Trophoblast cell (in vitro differentiated cells and primary cell): ENCODE data around the gene RAG2.

Source experiments
- DNase-seq, 2 donors: peaks; one replicate each; pipeline ENCODE4 v3.0.0-alpha.2; 2016
- H2AFZ ChIP-seq: 2 replicates; pipeline ENCODE4 v1.6.1; 2013; ENCODE audit warnings: low read length, moderate library complexity, mild to moderate bottlenecking; ENCODE audit not compliant: insufficient read depth, poor library complexity
- H2AK5ac ChIP-seq: 2 replicates; pipeline ENCODE4 v1.6.1; 2013; ENCODE audit warnings: mild to moderate bottlenecking, low read length
- H2BK120ac ChIP-seq: 2 replicates; pipeline ENCODE4 v1.6.1; 2013; ENCODE audit warnings: low read length, mild to moderate bottlenecking, moderate library complexity; ENCODE audit not compliant: insufficient read depth, poor library complexity
- H2BK12ac ChIP-seq: 2 replicates; pipeline ENCODE4 v1.6.1; 2013; ENCODE audit warnings: mild to moderate bottlenecking, low read length, moderate library complexity
- H2BK5ac ChIP-seq: 2 replicates; pipeline ENCODE4 v1.6.1; 2013; ENCODE audit warnings: low read length, low read depth, moderate library complexity, mild to moderate bottlenecking; ENCODE audit not compliant: poor library complexity
- H3K14ac ChIP-seq: 2 replicates; pipeline ENCODE4 v1.6.1; 2013; ENCODE audit warnings: mild to moderate bottlenecking, low read length
- H3K18ac ChIP-seq: 2 replicates; pipeline ENCODE4 v1.6.1; 2013; ENCODE audit warnings: mild to moderate bottlenecking, low read length
- H3K23ac ChIP-seq: 2 replicates; pipeline ENCODE4 v1.6.1; 2013; ENCODE audit warnings: low read length
- H3K27ac ChIP-seq: 2 replicates; pipeline ENCODE4 v1.5.1; 2013; ENCODE audit warnings: low read depth, mild to moderate bottlenecking, inconsistent platforms, low read length, moderate library complexity
- H3K27me3 ChIP-seq: 2 replicates; pipeline ENCODE4 v1.6.1; 2013; ENCODE audit warnings: inconsistent platforms, mild to moderate bottlenecking, low read length, moderate library complexity; ENCODE audit not compliant: insufficient read depth
- H3K36me3 ChIP-seq, 2 experiments: 1 replicate in 1 of 2; 2 replicates in 1 of 2; pipeline ENCODE4 v1.6.1; 2013; ENCODE audit warnings: low read length in 2 of 2, mild to moderate bottlenecking in 2 of 2, moderate library complexity in 1 of 2; ENCODE audit not compliant: insufficient read depth in 2 of 2, control insufficient read depth in 1 of 2
- H3K4ac ChIP-seq: 2 replicates; pipeline ENCODE4 v1.6.1; 2013; ENCODE audit warnings: low read depth, mild to moderate bottlenecking, low read length, moderate library complexity
- H3K4me1 ChIP-seq, 2 experiments: 1 replicate in 1 of 2; 2 replicates in 1 of 2; pipeline ENCODE4 v1.6.1; 2013; ENCODE audit warnings: low read length in 2 of 2, mild to moderate bottlenecking in 2 of 2, moderate library complexity in 1 of 2; ENCODE audit not compliant: insufficient read depth in 2 of 2, control insufficient read depth in 1 of 2
- H3K4me2 ChIP-seq: 2 replicates; pipeline ENCODE4 v1.6.1; 2013; ENCODE audit warnings: inconsistent platforms, mild to moderate bottlenecking, low read length, moderate library complexity
- H3K4me3 ChIP-seq: 2 replicates; pipeline ENCODE4 v1.5.1; 2013; ENCODE audit warnings: mild to moderate bottlenecking, low read depth, low read length, inconsistent platforms
- H3K79me1 ChIP-seq: one replicate; pipeline ENCODE4 v1.6.1; 2013; ENCODE audit warnings: low read length
- H3K79me2 ChIP-seq: 2 replicates; pipeline ENCODE4 v1.6.1; 2013; ENCODE audit warnings: low read length, mild to moderate bottlenecking; ENCODE audit not compliant: control insufficient read depth, insufficient read depth, poor library complexity
- H3K9ac ChIP-seq: 2 replicates; pipeline ENCODE4 v1.6.1; 2013; ENCODE audit warnings: mild to moderate bottlenecking, low read length
- H3K9me3 ChIP-seq: 2 replicates; pipeline ENCODE4 v1.6.1; 2013; ENCODE audit warnings: low read depth, mild to moderate bottlenecking, control low read depth, inconsistent platforms, low read length; ENCODE audit not compliant: insufficient read depth
- H4K12ac ChIP-seq: 2 replicates; pipeline ENCODE4 v1.6.1; 2013; ENCODE audit warnings: low read depth, mild to moderate bottlenecking, low read length, moderate library complexity
- H4K8ac ChIP-seq: 2 replicates; pipeline ENCODE4 v1.6.1; 2013; ENCODE audit warnings: low read depth, mild to moderate bottlenecking, low read length, moderate library complexity
- H4K91ac ChIP-seq: one replicate; pipeline ENCODE4 v1.6.1; 2013; ENCODE audit warnings: low read depth, mild to moderate bottlenecking, low read length, moderate library complexity
- WGBS: extraction: QIAGEN DNeasy Blood & Tissue Kit; methylation state at CpG from one replicate; pipeline ENCODE4 v1.1.7; 2013; ENCODE audit warnings: missing lambda C conversion rate; ENCODE audit not compliant: insufficient read length, insufficient coverage; ENCODE audit errors: extremely low coverage; 5-methylcytosine and 5-hydroxymethylcytosine counted together

RAG2 gene

DNA sequence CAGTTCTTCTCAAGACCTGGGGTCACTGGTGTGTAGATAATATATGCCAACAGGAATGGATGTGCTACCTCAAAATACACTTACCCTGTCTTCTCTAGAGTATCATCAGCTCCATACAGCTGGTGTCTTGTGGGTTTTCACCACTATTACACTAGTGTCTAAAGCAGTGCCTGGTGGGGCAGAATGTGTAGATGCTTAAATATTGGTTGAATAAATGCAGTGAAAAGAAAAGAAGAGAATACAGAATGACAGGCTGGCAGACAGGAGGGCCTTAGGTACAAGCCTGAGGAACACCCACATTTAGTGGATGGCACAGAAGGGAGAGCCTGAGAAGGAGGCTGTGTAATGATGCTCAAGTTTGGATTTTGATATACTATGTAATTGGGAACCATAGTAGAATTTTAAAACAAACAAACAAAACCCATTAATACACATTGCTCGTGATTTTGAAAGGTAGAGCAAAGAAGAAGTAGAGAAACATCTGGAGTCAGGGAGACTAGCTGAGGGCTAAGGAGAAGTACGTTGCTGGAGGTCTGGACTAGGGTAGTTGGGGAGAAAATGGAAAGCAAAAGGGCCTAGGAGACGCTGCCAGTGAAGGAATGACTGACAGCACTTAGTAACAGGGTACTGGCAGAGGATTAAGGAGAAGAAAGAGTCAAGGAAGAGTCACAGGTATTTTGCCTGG lies 20.5 kb upstream of the RAG2 start:
- no peak overlapping the region for H3K27ac ChIP-seq
- no peak overlapping the region for H3K4me3 ChIP-seq
- H3K4me1 ChIP-seq, result no peaks in the 10 kb centered on the region
- H3K23ac ChIP-seq, result no peak overlapping the region
- H4K12ac ChIP-seq, result no peak overlapping the region
- no peak overlapping the region for H2AK5ac ChIP-seq
- DNase-seq, result no peak
- no peaks in the 10 kb centered on the region for H3K27me3 ChIP-seq
- no peaks in the 10 kb centered on the region for H3K9me3 ChIP-seq
- H3K79me1 ChIP-seq, result peaks cover under 1% of the 10 kb centered on the region
- H4K91ac ChIP-seq, result no peak overlapping the region
- no peak overlapping the region for H3K4me2 ChIP-seq
- no peak overlapping the region for H3K14ac ChIP-seq
- no peak overlapping the region for H3K9ac ChIP-seq
- no CpG with 5 or more reads among the region's 3 CpGs for WGBS
- no peak overlapping the region for H3K4ac ChIP-seq
- H3K36me3 ChIP-seq, result no peaks in the 10 kb centered on the region
- no peak overlapping the region for H4K8ac ChIP-seq
- no peak overlapping the region for H2AFZ ChIP-seq
- H3K79me2 ChIP-seq, result no peaks in the 10 kb centered on the region
- H3K18ac ChIP-seq, result no peak overlapping the region
- H2BK120ac ChIP-seq, result no peak overlapping the region
- H2BK12ac ChIP-seq, result no peak overlapping the region
- H2BK5ac ChIP-seq, result no peak overlapping the region

DNA sequence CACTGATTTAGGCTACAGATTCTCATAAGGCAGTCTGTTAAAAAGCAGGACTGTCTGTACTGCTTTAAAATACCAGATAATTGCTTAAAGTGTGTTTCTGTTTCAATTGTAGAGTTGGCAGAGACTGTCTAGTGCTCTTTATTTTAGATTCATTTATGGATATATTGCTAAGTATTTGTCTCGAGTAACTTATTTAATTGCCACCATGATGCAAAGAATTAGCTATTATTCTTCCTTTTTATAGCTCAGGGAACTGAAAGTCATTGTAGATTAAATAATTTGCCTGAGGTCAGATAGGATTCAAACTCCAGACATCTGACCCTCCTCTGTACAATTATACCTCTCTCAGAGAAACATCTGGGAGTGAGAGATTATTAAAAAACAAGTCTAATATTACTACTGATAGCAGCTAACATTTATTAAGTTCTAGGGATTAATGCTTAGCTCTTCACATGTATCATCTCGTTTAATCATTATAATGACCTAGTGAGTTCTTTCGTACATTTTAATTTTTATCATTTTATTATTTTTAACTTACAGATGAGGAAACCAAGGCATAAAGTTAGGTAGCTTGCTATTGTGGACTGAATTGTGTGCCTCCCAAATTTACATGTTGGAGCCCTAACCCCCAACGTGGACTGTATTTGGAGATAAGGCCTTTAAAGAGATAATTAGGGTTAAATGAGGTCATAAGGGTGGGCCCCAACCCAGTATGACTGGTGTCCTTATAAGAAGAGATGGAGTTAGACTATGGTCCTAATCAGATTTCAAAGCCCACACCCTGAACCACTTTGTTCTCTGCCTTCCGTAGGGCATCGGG lies 19.7 kb upstream of the RAG2 start:
- Histone ChIP-seq H2BK12ac (no peak overlapping the region), H3K4me3 (no peak overlapping the region), H3K18ac (no peak overlapping the region), H2BK5ac (no peak overlapping the region), H3K9ac (no peak overlapping the region), H3K23ac (no peak overlapping the region), H3K4ac (no peak overlapping the region), H4K91ac (no peak overlapping the region), H3K27ac (no peak overlapping the region), H2AK5ac (no peak overlapping the region), H4K8ac (no peak overlapping the region), H3K9me3 (no peaks in the 10 kb centered on the region), H3K14ac (no peak overlapping the region), H2AFZ (no peak overlapping the region), H2BK120ac (no peak overlapping the region), H3K27me3 (no peaks in the 10 kb centered on the region), H3K36me3 (no peaks in the 10 kb centered on the region), H3K79me1 (no peaks in the 10 kb centered on the region), H3K79me2 (no peaks in the 10 kb centered on the region), H3K4me2 (no peak overlapping the region), H3K4me1 (no peaks in the 10 kb centered on the region), H4K12ac (no peak overlapping the region)
- no peak for DNase-seq
- no CpG with 5 or more reads among the region's 6 CpGs for WGBS

DNA sequence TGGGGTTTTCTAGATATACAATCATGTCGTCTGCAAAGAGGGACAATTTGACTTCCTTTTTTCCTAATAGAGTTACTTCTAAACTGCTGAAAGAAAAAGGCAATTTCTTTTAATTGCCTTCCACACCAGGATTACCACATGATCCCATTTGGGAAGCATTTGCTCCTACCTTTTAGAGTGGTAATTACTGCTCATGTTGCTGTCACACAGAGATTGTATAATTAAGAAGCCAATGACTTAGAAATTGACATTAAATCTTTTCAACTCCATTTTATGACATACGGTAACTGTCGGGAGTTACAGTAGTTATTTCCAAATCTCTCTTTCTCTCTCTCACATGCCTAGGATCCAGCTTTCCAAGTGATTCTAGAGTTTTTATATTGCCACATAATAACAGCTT lies 17.8 kb upstream of the RAG2 start:
- no CpG with 5 or more reads among the region's 3 CpGs for WGBS
- no peak overlapping the region for H4K12ac ChIP-seq
- no peak overlapping the region for H3K18ac ChIP-seq
- no peaks in the 10 kb centered on the region for H3K79me2 ChIP-seq
- no peak for DNase-seq
- no peak overlapping the region for H3K14ac ChIP-seq
- no peaks in the 10 kb centered on the region for H3K9me3 ChIP-seq
- H4K8ac ChIP-seq, result no peak overlapping the region
- H2BK5ac ChIP-seq, result no peak overlapping the region
- H3K4me3 ChIP-seq, result no peak overlapping the region
- no peak overlapping the region for H4K91ac ChIP-seq
- H3K4ac ChIP-seq, result no peak overlapping the region
- H2BK120ac ChIP-seq, result no peak overlapping the region
- H2AK5ac ChIP-seq, result no peak overlapping the region
- no peaks in the 10 kb centered on the region for H3K4me1 ChIP-seq
- H3K27me3 ChIP-seq, result no peaks in the 10 kb centered on the region
- no peak overlapping the region for H3K4me2 ChIP-seq
- H2AFZ ChIP-seq, result no peak overlapping the region
- no peaks in the 10 kb centered on the region for H3K36me3 ChIP-seq
- H3K9ac ChIP-seq, result no peak overlapping the region
- H3K79me1 ChIP-seq, result no peaks in the 10 kb centered on the region
- no peak overlapping the region for H3K27ac ChIP-seq
- no peak overlapping the region for H3K23ac ChIP-seq
- H2BK12ac ChIP-seq, result no peak overlapping the region

DNA sequence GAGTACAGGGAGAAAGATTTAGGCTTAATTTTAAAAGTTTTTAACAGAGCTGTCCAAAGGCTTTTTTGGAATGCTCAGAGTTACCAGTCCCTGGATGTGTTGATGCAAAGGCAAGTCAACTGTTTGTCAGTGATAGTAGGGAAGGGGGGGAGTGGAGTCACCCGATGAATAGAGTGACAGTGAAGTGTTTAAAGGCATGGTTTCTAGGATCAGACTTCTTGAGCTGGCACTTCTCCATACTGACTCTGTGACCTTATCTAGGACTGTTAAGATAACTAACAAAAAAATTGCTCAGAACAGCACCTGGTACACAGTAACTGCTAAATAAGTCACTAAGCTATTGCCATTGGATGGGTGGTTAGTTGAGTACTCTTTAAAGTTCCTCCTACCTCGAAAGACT lies 11.3 kb upstream of the RAG2 start:
- no peak overlapping the region for H3K4me2 ChIP-seq
- H3K9ac ChIP-seq, result no peak overlapping the region
- no peaks in the 10 kb centered on the region for H3K79me1 ChIP-seq
- H3K27ac ChIP-seq, result no peak overlapping the region
- no peak overlapping the region for H2BK120ac ChIP-seq
- no peak overlapping the region for H2AK5ac ChIP-seq
- H2BK12ac ChIP-seq, result no peak overlapping the region
- H3K4ac ChIP-seq, result no peak overlapping the region
- H4K91ac ChIP-seq, result no peak overlapping the region
- no peak overlapping the region for H3K23ac ChIP-seq
- H3K27me3 ChIP-seq, result no peaks in the 10 kb centered on the region
- H3K9me3 ChIP-seq, result no peaks in the 10 kb centered on the region
- DNase-seq, result no peak
- H4K8ac ChIP-seq, result no peak overlapping the region
- H3K79me2 ChIP-seq, result no peaks in the 10 kb centered on the region
- no peak overlapping the region for H3K14ac ChIP-seq
- H3K18ac ChIP-seq, result no peak overlapping the region
- no peaks in the 10 kb centered on the region for H3K4me1 ChIP-seq
- H3K4me3 ChIP-seq, result no peak overlapping the region
- no CpG with 5 or more reads among the region's 2 CpGs for WGBS
- H2BK5ac ChIP-seq, result no peak overlapping the region
- no peak overlapping the region for H2AFZ ChIP-seq
- no peaks in the 10 kb centered on the region for H3K36me3 ChIP-seq
- H4K12ac ChIP-seq, result no peak overlapping the region
